ENCODE data around the gene CHID1.

The CHID1 gene

DNA sequence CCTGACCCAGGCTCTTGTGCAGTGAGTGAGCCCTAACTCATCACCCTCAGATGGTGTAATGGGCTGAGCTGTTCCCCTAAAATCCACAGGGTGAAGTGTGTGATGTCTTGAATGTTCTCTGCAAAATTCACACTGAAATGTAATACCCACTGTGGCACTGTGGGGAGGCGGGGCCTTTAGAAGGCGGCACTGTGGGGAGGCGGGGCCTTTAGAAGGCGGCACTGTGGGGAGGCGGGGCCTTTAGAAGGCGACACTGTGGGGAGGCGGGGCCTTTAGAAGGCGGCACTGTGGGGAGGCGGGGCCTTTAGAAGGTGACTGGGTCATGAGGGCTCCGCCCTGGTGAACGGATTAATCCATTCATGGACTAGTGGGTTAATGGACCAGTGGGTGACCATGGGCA, 33.0 kb downstream of the CHID1 start:
- Histone ChIP-seq H3K27me3 (replicated peaks; ENCODE audit: control insufficient read depth, insufficient read depth, low read length) (no peaks in the 10 kb centered on the region), H3K36me3 (ENCODE audit: control insufficient read depth, insufficient read depth, low read length) (peaks cover 7% of the 10 kb centered on the region), H3K4me3 (replicated peaks; ENCODE audit: low read depth, low read length) (no peak overlapping the region)
- TF ChIP-seq, protein P1, sequence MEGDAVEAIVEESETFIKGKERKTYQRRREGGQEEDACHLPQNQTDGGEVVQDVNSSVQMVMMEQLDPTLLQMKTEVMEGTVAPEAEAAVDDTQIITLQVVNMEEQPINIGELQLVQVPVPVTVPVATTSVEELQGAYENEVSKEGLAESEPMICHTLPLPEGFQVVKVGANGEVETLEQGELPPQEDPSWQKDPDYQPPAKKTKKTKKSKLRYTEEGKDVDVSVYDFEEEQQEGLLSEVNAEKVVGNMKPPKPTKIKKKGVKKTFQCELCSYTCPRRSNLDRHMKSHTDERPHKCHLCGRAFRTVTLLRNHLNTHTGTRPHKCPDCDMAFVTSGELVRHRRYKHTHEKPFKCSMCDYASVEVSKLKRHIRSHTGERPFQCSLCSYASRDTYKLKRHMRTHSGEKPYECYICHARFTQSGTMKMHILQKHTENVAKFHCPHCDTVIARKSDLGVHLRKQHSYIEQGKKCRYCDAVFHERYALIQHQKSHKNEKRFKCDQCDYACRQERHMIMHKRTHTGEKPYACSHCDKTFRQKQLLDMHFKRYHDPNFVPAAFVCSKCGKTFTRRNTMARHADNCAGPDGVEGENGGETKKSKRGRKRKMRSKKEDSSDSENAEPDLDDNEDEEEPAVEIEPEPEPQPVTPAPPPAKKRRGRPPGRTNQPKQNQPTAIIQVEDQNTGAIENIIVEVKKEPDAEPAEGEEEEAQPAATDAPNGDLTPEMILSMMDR (IDR thresholded peaks at IDR 0.05; ENCODE audit: insufficient read depth, low read length, poor library complexity, severe bottlenecking) = no peak
- no peak for DNase-seq (ENCODE audit: extremely low read depth, insufficient read length)

DNA sequence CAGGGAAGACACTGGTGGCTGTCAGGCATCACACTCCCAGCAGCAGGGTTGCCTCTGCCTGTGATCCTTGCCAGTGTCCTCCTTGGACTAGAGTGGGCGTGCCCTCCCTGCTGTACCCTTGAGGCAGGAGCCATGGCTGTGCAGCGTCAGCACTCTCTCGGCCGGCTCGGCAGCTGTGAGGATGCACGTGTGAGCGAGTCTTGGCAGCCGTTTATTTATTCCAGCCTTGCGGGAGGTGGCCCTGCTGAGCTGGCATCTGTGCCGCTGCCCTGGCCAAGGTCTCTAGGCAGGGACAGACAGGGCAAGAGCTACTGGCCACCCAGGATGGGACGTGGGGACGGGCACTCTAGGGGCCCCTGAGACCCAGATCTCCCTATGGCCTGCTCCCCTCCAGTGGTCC, 34.1 kb downstream of the CHID1 start:
- H3K36me3 ChIP-seq (ENCODE audit: control insufficient read depth, insufficient read depth, low read length) = peaks cover 7% of the 10 kb centered on the region
- H3K4me3 ChIP-seq (replicated peaks; ENCODE audit: low read depth, low read length) = no peak overlapping the region
- TF ChIP-seq, protein P1 (IDR thresholded peaks at IDR 0.05; ENCODE audit: insufficient read depth, low read length, poor library complexity, severe bottlenecking) = no peak
- no peaks in the 10 kb centered on the region for H3K27me3 ChIP-seq (replicated peaks; ENCODE audit: control insufficient read depth, insufficient read depth, low read length)
- no peak for DNase-seq (ENCODE audit: extremely low read depth, insufficient read length)

DNA sequence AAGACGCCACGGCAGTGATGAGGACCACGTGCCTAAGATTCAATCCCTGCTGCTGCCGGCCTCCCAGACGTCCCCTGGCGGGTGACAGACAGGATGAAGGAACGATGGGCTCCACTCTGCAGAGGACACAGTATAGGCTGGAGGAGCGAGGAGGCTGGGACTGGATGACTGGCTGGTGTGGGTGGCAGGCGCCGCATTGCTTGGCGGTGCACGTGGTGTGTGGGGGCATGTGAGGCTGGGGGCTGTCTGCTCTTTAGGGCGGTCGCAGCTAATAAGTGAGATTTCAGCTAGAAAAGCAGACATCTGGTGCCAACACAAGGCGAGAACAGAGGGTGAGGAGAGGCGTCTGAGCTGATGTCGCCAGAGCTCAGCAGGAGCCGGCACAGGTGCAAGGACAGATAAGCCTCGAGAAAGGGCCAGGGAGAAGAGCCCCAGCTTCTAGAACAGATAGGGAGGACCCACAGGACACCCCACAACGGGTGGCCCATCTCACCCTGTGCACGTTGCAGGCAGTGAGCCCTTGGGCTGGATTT, 34.8 kb downstream of the CHID1 start:
- no peak overlapping the region for H3K4me3 ChIP-seq (replicated peaks; ENCODE audit: low read depth, low read length)
- TF ChIP-seq, protein P1 (IDR thresholded peaks at IDR 0.05; ENCODE audit: insufficient read depth, low read length, poor library complexity, severe bottlenecking) = no peak
- H3K27me3 ChIP-seq (replicated peaks; ENCODE audit: control insufficient read depth, insufficient read depth, low read length) = no peaks in the 10 kb centered on the region
- no peak for DNase-seq (ENCODE audit: extremely low read depth, insufficient read length)
- peaks cover 7% of the 10 kb centered on the region for H3K36me3 ChIP-seq (ENCODE audit: control insufficient read depth, insufficient read depth, low read length)

DNA sequence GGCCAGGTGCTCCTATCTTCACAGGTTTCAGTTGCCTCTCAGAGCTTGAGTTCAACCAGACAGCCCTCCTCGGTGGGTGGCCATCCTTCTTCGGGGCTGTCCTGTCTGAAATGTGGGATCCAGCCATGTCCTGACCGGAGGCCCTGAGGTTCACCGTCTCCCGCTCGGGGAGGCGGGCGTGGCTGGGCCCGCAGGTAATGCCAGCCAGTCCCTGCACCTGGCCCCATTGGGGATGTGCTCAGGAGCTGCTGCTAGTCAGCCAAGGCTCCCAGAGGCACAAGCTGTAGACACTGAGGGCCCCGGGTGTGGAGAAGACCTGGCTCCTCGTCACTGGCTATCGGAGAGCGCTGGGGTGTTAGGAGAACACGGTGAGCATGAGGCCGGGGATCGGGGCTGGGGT, 35.4 kb downstream of the CHID1 start:
- no peak for DNase-seq (ENCODE audit: extremely low read depth, insufficient read length)
- H3K36me3 ChIP-seq (ENCODE audit: control insufficient read depth, insufficient read depth, low read length) = peaks cover 4% of the 10 kb centered on the region
- no peak overlapping the region for H3K4me3 ChIP-seq (replicated peaks; ENCODE audit: low read depth, low read length)
- TF ChIP-seq, protein P1 (IDR thresholded peaks at IDR 0.05; ENCODE audit: insufficient read depth, low read length, poor library complexity, severe bottlenecking) = no peak
- no peaks in the 10 kb centered on the region for H3K27me3 ChIP-seq (replicated peaks; ENCODE audit: control insufficient read depth, insufficient read depth, low read length)

DNA sequence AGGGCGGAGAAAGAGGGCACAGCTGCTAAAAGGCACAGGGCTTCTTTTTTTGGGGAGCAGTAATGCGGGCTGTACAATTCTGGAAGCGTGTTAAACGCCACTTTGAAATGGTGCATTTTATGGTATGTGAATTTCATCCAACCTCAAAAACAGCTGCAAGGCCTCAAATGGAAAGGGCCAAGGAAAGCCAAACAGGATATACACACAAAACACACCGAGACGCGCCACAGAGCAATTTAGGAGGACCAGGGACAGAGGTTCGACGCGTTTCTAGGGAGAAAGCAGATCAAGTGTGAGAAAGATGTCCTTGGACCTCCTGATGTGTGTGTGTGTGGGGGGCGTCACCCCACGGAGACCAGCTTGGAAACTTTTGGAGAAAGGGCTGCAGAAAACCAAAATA, 36.9 kb downstream of the CHID1 start:
- no peaks in the 10 kb centered on the region for H3K27me3 ChIP-seq (replicated peaks; ENCODE audit: control insufficient read depth, insufficient read depth, low read length)
- peaks cover 2% of the 10 kb centered on the region for H3K36me3 ChIP-seq (ENCODE audit: control insufficient read depth, insufficient read depth, low read length)
- no peak for DNase-seq (ENCODE audit: extremely low read depth, insufficient read length)
- TF ChIP-seq, protein P1 (IDR thresholded peaks at IDR 0.05; ENCODE audit: insufficient read depth, low read length, poor library complexity, severe bottlenecking) = no peak
- no peak overlapping the region for H3K4me3 ChIP-seq (replicated peaks; ENCODE audit: low read depth, low read length)

DNA sequence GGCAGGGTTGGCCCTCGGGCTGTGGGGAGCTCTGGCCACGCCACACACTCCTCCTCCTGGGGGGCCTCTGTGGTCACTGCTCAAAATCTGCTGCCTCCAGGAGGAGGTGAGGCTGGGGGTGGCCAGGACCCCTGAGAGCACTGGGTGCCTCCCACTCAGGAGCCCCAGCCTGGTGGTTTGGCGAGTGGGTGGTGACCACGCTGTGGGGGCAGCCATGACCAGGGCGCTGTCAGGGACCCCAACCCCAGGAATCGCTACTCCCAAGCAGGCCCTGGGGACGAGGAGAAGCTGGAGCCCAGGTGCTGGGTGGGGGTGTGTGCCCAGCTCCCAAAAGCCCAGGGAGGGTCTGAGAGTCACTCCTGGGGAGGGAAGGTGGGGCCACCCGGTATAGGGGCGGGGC, 37.8 kb downstream of the CHID1 start:
- Histone ChIP-seq H3K36me3 (ENCODE audit: control insufficient read depth, insufficient read depth, low read length) (peaks cover 2% of the 10 kb centered on the region), H3K4me3 (replicated peaks; ENCODE audit: low read depth, low read length) (no peak overlapping the region), H3K27me3 (replicated peaks; ENCODE audit: control insufficient read depth, insufficient read depth, low read length) (no peaks in the 10 kb centered on the region)
- TF ChIP-seq, protein P1 (IDR thresholded peaks at IDR 0.05; ENCODE audit: insufficient read depth, low read length, poor library complexity, severe bottlenecking) = no peak
- DNase-seq (ENCODE audit: extremely low read depth, insufficient read length) = no peak
